SKM-1 treated with dmso at 0.1 percent for 144 hours (cell line): ENCODE results near the gene LHX4.

Experiments
- DNase-seq: peaks from one replicate; lab custom pipeline; 2025; ENCODE audit not compliant: unreplicated experiment; lab: John Stamatoyannopoulos, UW

The LHX4 gene

DNA sequence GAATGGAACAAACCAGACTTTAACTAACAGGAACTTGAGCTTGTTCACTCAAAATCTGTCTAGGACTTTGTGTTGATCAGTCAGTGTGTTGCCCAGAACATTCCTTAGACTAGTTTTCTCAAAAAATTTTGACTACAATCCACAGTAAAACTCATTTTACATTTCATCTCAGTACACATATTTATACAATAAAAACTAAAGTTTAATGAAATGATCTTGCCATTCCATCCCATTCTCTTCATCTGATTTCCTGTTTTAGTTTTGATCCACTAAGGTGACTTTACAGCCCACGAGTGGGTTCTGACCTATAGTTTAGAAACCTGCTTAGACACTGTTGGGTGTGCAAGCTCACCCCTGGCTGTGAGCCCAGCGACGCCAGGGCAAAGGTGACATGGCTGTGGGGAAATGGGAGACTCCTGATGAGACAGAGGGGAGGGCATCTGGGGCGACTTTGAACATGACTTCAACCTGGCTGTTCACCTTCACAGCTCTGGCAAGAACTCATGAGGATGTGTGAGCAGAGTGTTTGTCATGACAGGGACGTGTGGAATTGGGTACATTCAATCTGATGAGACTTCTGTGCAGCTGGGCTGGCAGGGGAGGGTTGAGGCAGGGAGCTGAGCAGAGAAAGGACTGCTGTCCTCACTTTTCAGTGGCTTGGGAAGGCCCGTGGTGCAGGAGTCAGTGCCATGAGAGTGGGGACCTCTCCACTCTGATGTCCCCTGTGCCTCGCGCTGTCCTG lies 40.6 kb downstream of the LHX4 start:
- no peak for DNase-seq

DNA sequence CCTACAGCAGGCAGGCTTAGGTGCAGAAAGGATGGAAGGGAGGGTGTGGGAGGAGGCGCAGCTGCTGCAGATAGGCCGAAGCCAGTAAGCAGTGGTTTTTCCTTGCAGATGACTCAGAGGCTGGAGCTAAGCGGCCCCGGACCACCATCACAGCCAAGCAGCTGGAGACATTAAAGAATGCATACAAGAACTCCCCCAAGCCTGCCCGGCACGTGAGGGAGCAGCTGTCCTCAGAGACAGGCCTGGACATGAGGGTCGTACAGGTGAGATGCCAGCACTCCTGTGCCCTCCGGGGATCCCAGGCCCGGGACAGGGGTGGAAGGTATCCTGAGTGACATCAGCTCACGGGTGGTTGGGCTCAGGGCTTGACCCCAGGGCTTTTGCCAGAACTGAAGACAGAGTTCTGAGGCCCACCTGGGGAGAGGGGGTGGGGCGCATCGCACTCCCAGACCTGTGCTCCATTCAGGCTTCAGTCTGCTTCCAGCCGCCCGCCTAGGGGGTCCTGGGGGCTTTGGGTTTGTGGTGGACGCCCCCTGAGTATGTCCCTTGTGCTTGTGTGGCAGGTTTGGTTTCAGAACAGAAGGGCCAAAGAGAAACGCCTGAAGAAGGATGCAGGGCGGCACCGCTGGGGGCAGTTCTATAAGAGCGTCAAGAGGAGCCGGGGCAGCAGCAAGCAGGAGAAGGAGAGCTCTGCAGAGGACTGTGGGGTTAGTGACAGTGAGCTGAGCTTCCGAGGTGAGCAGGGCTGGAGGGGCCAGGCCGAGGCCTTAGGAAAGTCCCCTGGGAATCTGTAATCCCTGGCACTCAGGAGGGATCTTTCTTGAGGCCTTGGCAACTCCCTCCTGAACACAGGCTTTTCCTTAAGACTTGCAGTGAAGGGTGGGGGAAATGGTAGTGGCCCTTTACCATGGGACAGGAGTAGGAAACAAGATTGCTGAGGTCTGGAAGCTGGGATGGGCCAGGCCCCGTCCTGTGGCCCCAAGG lies 41.5 kb downstream of the LHX4 start:
- DNase-seq, result no peak

DNA sequence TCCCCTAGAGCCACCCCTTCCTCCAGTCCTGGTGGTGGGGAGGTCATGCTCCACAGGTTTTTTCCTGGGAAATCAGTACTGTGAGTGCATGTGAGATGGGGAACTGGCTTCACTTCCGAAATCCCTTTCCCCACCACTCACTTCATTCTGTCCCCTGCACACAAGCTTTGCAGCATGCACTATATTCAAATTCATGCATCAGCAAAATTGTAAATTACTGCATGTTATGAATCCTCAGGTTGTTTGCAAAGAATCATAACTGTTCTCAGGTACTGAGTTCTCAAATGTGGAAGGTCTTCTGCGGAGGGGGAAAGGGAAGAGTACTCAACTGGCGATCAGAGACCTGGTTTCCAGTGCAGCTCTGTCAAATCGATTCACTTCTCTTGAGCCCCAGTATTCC lies 42.3 kb downstream of the LHX4 start:
- DNase-seq, result no peak

DNA sequence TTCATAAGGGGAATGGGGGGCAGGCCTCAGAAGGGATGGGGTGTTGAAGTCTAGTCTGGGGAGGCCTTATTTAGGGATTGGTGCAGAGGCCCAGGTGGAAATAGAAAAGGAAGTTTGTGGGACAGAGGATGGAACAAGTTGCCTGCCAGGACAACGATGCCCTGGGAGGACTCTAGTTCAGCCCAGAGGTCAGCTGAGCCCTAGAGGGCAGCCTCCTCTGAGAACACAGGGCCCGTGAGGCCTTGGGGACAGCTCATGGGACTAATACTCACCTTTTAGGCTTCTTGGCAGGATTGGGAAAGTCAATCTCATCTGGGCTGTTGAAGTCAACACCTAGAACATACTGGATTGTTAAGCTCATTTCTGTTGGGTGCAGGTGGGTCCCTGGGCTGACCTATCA lies 43.0 kb downstream of the LHX4 start:
- DNase-seq, result no peak

DNA sequence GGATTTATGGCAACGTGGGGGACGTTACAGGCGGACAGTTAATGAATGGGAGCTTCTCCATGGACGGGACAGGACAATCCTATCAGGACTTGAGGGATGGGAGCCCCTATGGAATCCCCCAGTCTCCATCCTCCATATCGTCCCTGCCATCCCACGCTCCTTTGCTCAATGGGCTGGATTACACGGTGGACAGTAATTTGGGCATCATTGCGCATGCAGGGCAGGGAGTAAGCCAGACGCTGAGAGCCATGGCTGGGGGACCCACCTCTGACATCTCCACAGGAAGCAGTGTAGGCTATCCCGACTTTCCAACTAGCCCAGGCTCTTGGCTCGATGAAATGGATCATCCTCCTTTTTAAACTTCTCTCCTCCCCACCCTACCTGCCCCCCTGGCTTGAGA lies 44.2 kb downstream of the LHX4 start:
- no peak for DNase-seq

DNA sequence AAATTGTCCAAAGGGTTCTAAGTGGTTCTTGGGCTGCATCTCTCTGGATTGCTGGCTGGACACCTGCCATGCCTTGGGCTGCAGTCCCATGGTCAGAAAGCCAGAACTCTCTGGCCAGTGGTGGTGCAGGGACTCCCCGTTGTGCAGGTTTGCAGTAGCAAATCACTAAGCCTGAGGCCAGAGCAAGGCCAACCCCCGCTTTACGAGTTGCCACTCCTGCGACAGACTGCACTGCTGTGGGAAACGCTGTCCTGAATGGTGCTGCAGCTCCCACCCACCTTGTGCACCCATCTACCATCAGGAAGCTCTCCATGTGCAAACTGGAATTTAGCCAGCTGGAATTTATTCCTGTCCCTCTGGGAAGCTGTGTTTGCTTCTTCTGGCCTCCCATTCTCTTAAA lies 45.7 kb downstream of the LHX4 start:
- DNase-seq, result no peak

DNA sequence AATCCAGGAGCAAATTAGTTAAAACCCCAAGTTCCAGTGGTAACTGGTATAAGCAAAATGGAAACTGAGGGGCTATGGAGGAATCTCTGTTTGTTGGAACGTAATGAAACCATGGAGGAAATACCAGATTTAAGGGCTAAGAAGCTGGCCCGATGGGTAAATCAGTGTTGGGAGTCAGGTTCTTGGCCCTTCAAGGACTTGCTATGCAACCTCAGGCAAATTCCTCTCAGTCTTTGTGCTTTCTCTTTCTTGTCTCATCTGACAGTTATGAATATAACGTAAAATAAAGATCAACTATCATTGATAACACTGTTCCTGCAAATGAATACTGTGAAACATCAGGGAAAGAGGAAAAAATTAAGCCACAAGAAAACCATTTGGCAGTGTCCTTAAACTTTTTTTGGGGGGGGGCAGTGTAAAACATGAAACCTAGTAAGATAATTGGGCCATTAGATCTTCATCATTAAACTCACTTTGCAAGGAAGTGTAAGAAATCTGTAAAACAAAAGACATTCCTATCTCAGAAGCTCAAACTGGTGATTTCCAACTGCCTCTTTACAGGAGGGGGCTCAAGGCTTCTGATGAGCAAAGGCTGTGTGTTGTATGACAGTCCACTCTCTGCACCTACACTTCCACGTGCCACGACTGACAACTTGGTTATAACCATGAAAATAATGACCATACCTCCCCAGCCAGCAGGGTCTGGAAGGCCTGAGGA lies 47.6 kb downstream of the LHX4 start:
- DNase-seq, result no peak

DNA sequence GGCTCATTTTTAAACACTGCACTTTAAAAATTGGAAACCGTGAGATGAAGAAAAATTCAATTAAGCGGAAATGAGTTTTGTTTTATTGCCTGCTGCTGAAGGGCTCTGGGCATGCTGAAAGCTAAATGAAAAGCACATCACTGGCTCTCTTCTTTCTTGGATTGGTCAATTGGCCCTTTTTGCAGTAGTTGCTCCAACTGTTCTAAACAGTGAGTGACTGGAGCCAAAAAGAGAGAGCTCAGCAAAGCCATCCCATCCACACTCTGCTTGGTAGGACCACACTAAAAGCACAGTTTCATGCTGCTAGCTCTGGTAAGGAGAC lies 48.1 kb downstream of the LHX4 start:
- DNase-seq, result no peak

DNA sequence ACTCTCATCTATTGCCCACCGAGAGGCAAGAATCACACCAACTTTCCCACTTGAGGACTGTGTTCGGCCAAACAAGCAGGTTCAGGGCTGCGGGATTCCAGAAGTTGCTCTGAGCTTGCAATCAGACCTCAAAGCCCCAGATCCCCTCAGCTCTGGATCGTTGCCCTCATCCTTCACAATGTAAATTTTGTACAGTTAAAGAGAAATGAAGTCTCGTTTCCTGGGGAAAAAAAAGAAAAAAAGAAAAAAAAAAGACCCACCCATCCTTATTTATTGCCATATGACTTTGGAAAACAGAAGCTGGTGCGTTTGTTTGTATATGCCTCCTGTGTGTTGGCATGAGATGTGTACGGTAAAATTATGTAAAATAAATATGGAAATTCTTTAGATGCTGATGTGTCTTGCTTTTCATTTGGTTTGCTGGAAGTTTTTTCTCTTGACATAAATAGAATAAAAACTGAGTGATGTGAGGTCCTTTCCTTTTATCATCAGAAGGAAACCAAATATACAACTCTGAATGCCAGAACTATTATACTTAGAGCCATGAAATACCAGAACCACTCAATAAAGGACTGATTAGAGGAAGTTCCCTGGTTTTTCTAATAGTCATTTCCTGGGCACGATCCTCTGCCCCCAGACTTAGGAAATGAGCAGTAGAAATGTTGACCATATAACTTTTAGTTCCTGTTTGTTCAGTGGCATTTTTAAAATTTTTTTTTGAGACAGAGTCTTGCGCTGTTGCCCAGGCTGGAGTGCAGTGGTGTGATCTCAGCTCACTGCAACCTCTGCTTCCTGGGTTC lies 48.7 kb downstream of the LHX4 start:
- peak; percentile 92 for DNase-seq

DNA sequence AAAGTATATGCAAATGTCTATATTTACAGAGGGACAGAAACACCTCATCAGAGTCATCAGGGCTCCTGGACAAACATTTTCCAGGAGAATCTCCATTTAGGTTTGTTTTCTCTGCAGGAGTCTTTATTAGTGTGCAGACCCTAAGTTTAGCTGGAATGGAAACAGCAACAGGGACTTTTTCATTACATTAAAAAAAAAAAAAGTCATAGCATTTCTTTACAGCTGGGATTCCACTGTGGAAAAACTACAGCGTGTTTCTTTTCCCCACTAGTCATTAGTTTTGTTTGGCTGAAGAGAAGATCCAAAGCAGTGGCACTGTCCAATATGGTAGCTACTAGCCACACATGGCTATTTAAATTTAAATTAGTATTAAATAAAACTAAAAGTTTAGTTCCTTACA lies 49.6 kb downstream of the LHX4 start:
- DNase-seq, result no peak

DNA sequence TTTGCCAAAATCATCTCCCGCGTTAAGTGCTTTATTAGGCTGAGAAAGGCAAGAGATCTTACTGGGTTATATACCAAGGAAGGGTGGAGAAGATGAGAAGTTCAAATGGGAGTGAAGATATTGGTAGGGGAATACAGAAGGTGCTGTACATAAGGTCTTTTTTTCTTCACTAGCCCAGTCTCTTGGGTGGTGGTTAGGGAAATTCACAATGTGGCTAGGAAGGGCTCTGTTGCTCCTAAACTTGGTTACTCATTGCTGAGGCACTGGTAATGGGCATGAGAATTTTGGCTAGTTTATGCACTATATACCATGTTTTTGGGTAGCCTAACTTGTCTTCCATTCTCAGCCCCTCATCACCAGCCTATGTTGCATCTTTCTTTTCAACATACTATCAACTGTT lies 50.6 kb downstream of the LHX4 start:
- DNase-seq, result no peak

DNA sequence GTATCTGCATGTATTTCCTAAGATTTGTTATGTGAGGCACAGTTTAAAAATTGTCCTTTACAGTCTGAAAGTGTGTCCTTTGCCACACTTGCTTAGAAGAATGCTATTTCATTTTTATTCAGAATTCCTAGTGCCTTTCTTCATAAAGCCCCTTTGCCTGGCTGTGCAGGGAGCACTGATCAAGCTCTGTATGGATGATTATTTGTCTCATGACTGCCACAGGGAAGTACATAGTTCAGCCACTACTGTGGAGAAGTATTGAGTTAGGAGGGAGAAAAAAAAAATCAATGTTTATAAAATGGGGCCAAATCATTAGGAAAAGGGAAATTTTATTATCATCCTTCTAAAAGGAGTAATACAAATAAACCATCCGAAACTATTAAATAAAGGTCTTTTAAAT lies 51.4 kb downstream of the LHX4 start:
- DNase-seq, result no peak

DNA sequence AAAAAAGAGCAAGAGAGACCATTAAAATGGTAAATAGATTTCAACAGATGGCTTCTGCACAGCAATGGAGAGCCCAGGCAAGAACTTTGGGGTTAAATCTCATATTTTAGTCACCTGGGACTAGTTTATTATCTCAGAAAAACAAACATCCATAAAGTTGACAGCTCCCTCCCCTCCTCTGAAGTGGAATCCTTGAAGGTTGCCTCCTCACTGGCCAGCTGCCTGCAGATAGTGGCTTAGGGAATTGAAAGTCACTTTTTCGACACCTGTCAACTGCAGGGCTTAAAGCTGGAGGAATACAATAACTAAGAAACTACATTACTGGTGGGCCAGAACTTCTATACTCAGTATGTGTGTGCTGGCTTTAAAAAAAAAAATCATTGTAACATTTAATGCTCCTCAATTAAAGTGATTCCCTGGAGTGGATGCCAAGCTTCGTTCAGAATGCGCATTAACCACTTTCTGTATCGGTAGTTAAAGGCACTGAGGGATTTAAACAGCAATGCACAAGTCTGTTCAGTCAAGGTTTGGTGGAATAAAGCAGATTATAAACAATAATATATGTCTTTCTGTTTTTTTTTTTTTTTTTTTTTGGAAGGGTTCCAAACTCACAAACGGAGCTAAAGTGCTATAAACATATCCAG lies 52.5 kb downstream of the LHX4 start:
- no peak for DNase-seq

DNA sequence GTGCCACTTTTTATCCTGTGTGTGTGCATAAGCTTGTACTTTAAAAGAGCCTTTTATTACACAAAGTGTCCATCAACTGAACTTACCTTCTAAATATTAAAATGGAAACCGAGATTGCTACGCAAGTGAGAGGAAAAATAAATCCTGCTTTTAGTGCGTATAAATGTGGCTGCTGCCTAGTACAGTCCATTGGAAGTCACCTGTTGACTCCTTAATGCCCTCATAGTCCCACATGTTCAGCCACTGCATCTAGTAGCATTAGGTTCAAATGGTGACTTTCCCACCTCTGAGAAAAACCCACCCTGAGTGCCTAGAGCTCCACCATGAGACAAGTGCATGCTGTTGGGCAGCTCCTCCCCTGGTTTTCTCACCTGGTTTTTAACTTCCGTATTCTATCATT lies 53.0 kb downstream of the LHX4 start:
- DNase-seq, result no peak

DNA sequence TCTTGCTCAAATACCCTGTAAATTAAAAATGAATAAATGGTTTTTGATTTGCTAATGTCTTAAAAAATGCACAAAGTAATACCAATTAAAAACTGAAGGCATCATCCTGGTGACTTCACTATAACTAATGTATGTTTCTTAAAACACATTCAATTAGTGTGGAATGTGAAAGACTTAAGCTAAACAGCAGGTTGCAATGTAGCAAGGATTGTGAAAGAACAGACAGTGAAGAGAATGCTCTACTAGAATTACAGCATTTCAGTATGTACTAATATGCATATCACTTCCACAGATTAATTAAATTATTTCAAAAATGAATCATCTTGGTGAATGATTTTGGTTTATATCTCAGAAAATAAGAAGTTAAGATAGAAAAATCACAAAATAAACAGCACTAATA lies 56.4 kb downstream of the LHX4 start:
- DNase-seq, result no peak

DNA sequence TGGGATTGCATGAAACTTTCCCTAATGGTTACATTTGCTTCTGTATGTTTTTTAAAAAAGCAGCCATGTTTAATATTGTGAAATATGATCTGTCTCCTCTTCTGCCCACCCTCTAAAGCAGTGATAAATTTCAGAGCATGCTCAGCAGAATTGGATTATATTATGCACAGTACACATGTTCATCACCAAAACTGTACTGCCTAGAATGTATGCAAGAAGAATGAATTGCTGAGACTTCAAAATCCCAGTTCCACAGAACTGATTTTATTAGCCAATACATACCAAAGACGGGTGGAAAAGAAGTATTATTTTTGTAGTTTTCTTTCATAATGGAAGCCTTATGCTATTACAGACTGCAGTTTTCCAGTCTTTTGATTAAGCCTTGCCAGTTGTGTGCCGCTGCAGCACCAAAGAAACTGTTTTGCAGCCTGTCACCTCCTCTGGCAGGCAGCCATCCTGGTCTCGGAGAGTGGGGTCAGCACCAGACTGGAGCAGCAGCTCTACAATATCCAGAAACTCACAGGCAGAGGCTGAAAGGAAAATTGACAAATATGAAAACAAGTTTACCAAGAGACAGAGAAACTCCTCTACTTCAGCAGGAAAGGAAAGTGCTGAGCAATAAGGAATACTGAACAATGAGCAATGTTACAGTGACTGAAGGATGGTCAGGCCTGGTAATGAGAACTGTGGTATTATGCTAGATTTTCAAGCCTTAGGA lies 58.1 kb downstream of the LHX4 start:
- DNase-seq, result no peak

DNA sequence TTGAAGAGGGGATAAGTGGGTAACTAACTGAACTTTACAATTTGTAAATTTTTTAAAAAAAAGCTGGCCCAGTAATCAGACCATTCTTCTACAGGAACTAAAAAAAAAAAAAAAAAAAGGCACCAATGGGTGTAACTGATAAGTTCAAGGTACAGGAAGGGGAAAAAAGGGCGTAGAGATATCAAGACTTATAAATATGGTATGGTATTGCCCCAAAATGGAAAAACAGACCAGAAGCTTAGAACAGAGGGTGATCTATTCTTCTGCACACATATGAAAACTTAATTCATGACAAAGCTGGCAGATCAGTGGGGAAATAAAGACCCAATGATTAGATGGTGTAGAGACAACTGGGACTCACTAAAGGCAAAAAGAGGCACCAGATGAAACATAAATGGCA lies 58.9 kb downstream of the LHX4 start:
- DNase-seq, result no peak

DNA sequence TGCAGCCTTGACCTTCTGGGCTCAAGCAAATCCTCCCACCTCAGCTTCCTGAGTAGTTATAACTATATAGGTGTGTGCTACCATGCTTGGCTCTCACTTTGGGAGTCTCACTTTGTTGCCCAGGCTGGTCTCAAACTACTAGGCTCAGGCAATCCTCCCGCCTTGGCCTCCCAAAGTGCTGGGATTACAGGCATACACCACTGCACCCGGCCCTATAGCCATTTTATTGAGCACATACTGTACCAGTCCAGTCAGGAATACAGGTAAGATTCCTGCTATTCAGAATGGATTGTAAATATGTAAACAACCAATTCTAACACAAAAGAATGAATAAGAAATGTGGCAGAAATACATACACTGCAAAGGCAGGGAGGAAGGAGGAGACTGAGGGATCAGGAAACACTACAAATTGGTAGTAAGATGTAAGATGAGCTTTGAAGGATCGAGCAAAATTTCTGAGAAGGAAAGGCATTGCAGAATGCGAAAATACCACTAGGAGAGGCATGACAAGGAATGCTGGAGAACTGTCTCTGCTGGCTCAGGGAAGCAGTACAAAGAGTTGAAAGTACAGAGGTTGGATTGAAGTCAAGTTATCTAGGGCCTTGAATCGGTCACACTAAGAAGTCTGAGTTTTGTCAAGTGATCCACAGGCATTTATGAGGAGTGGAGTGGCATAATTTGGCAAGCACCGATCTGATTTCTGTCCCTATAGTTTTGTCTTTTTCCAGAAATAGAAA lies 60.4 kb downstream of the LHX4 start:
- DNase-seq, result no peak

DNA sequence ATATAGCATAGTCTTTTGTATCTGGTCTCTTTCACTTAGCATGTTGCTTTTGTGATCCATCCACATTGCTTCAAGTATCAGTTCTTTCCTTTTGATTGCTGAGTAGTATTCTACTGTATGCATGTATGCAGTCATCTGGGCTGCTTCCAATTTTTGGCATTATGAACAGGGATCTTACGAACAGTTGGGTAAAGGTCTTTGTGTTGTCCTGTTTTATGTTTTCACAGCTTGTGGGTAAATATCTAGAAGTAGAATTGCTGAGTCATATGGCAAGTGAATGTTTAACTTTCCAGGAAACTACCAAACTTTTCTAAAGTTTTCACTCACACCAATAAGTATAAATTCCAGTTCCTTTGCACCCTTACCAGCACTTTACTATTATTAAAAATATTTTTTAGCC lies 60.9 kb downstream of the LHX4 start:
- DNase-seq, result no peak
